Right lobe of liver (tissue), 4 donors: ENCODE results near the gene CDH23.

Experiments used
- POLR2A ChIP-seq: fragments of 450-650 bp; IDR thresholded peaks from one replicate; pipeline ENCODE4 v1.6.1; 2017; ENCODE audit warnings: antibody characterized with exemption, mild to moderate bottlenecking
- TF ChIP-seq, protein P1 (sequence below), 4 donors: fragments of 200-600 bp in 3 of 4; fragments of 450-650 bp in 1 of 4; IDR thresholded peaks; one replicate each; pipeline versions ENCODE4 v1.5.1 to v1.8.0; 2016 to 2022; ENCODE audit warnings: antibody characterized with exemption in 4 of 4, mild to moderate bottlenecking in 2 of 4
- donor health status: DM: no; HTN: no; CAD: no.
- donor health status: DM: no; HTN: no; CAD: no.
- donor health status: DM: no; HTN: yes; CAD: no.

DNA sequence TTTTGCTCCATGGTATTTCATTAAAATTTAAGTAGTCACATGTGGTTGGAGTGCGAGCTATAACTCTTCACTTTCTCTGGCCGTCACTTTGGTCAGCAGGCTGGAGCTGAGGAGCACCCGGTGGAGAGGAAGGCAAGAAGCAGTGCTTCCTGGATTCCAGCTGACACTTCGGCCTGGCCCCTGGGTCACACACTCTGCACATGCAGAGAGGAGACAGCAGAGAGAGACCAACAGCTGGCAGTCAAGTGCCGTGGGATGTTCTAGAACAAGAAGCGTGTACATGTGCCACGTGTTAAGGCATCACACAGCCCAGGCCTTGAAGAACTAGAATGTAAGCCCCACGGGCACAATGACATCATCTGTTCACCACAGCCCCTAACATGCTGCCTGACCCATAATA lies 424.2 kb downstream of the CDH23 start:
- TF ChIP-seq, protein P1, sequence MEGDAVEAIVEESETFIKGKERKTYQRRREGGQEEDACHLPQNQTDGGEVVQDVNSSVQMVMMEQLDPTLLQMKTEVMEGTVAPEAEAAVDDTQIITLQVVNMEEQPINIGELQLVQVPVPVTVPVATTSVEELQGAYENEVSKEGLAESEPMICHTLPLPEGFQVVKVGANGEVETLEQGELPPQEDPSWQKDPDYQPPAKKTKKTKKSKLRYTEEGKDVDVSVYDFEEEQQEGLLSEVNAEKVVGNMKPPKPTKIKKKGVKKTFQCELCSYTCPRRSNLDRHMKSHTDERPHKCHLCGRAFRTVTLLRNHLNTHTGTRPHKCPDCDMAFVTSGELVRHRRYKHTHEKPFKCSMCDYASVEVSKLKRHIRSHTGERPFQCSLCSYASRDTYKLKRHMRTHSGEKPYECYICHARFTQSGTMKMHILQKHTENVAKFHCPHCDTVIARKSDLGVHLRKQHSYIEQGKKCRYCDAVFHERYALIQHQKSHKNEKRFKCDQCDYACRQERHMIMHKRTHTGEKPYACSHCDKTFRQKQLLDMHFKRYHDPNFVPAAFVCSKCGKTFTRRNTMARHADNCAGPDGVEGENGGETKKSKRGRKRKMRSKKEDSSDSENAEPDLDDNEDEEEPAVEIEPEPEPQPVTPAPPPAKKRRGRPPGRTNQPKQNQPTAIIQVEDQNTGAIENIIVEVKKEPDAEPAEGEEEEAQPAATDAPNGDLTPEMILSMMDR (IDR thresholded peaks at IDR 0.05) = no peak
- TF ChIP-seq POLR2A = no peak
